HuH-7 (cell line): ENCODE data around the gene ATG2B.

Experiments used
- DNase-seq: peaks from one replicate; pipeline ENCODE4 v3.0.0; 2011; ENCODE audit warnings: low spot score

Gene ATG2B

DNA sequence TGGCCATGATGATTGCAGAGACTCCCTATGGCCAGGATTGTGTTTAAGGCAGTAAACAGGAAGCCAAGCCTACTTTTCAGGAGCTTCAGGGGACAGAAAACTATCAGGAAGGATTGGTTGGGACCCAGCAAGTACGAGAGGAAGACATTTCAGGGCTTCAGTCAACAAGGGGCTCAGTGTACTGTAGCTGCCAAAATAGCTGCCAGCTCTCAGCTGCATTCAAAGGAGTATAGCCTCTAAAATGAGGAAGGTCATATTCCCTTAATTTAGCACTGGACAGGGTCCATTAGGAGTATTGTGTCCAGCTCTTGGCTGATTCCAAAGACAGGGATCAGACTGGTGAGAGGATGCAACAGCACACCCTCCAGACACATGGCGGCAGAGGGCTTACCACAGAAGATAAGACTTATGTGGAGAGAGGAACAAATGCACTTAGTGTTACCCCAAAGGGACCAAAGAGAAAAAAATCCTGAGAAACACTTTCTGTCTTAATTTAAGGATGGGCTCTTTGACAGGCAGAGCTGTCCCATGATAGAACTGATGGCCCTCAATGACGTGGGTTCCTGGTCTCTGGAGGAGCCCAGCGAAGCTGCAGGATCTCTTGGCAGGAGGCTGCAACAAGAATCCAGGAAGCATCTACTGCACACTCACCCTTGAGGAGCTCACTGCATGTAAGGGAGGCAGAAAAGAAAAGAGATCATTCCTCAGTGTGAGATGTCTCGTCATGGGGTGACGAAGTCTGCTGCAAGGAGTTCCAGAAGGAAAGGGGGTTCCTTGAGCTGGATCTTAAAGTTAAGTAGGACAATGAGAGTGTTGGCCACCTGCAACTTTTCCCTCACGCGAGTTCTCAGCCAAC lies 92.3 kb downstream of the ATG2B start:
- DNase-seq, result no peak

DNA sequence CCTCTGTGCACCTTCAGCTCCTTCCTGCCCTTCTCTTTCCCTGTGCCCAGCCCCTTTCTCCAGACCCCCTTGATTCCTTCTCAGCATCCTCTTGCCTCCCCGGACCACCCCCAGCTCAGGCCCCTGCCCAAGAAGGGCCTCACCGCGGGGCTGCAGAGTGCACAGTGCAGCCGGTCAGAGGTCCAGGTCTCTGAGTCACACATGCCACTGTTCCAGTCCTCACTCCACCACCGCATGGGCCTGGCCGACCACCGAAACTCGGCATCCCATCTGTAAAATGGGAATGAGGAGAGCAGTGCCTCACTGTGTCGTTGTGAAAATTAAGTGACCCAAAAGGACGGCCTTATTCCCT lies 93.8 kb downstream of the ATG2B start:
- DNase-seq, result no peak

DNA sequence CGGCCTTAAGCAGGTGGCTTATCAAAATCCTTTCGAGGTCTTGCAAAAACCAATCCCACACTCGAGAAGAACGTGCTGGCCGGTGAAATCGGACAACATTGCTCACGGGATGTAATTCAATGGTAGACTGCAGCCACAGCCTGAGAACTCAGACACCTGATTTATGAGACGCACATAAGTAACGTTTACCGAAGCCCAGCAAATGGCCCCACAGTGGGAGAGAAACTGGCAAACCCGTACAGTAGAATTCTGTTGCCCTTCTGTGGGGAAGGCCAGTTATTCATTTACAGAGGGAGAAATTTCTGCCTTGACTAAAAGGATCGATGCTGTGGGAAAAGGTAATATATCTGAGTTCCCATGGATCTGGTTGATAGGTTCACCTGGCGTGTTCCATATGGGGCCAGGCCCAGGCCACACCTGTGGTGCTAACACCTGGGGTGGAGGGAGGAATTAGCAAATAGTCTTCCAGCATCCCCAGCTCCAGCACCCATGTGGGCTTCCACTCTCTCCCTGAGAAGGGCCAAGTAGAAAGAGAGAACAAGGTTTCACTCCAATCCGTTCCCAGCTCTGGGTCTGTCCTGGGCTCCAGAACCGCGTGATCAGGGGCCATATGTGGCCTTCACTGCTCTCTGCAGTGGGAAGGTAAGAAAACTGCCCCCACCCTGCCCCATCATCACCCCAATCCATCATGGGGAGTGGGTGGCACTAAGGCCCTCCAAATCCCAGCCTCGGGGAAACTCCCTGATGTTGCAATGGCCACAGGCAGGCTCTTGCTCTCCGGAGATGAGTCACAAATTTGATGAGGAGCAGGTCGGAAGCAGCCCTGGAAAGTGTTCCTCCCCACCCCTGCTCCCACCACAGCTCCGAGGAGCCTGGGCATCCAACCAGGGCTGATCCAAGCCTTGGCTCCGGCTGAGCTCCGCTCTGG lies 94.4 kb downstream of the ATG2B start:
- DNase-seq, result no peak

DNA sequence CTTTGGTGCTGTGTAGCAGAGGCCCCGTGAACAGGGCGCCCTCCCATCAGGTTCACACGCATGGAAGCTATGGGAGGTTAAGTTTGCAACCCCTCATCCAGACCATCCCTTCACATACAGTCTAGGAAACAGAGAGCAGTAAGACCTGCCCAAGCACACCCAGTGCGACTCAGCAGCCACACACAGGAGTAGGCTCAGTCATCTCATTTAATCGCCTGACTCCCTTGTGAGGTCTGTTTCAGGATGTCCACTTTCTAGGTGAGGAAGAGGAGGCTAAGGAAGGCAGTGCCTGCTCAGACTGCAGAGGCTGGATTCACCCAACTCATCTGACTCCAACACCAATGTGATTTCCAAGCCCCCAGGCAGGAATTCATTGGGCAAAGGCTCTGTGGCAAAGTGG lies 95.2 kb downstream of the ATG2B start:
- DNase-seq, result no peak

DNA sequence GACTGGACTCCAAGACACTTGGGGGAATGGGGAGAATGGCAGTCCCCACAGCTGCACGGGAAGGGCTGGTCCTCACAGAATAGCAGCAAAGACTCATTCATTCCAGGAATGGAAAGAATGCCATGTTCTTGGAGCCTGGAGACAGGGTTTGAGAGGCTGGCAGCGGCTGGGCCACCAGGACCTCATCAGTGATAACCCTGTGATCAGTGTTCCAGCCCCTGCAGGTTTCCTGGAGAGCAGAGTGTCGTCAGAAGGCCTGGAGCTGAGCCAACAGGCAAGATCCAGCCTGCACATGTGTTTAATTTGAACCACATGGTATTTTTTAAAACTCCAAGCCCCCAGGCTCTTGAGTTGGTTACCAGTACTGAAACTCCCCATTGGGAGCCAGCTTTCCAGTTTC lies 95.8 kb downstream of the ATG2B start:
- DNase-seq, result no peak

DNA sequence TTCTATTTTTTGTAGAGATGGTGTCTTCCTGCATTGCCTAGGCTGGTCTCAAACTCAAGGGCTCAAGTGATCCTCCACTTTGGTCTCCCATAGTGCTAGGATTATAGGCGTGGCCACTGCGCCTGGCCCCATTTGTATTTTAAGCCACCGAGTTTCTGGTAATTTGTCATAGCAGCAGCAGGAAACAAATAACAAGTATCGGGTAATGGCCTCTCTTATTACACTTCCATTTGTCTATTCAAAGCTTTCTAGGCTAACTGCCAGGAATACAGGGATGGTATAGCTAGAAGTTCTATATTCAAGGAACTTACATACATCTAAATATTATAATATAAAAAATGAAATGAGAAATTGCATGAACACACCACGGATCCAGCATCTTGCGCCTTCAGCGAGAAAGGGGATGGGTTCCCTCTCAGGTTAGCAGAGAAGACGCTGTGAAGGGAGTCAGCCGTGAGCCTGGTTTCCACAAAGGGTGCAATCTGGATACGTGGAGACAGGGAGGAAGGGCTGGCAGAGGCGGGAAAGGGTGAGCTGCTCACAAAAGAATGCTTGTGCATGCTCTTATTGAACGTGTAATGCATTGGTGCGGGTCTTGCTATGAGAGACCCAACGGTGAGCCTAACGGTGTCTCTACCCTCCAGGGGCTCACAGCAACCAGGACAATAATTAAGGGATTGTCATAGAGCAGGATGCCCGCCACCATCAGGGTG lies 97.6 kb downstream of the ATG2B start:
- no peak for DNase-seq

DNA sequence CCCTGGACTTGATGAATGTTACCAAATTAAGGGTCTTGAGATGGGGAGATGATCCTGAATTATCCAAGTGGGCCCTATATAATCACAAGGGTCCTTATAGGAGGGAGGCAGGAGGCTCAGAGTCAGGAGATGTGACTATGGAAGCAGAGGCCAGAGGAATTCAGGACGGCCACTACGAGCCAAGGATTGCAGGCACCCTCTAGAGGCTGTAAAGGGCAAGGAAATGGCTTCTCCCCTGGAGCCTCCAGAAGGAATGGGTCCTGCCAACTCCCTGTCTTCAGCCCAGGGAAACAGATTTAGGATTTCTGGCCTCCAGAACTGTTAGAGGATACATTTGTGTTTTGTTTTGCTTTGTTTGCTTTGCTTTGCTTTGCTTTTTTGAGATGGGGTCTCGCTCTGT lies 98.3 kb downstream of the ATG2B start:
- no peak for DNase-seq

DNA sequence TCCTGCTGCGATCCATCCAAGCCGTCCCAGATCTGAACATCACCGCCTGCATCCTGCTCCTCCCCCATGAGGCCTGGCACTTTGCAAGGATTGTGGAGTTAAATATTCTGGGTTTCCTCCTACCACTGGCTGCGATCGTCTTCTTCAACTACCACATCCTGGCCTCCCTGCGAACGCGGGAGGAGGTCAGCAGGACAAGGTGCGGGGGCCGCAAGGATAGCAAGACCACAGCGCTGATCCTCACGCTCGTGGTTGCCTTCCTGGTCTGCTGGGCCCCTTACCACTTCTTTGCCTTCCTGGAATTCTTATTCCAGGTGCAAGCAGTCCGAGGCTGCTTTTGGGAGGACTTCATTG lies 99.0 kb downstream of the ATG2B start:
- DNase-seq, result no peak

DNA sequence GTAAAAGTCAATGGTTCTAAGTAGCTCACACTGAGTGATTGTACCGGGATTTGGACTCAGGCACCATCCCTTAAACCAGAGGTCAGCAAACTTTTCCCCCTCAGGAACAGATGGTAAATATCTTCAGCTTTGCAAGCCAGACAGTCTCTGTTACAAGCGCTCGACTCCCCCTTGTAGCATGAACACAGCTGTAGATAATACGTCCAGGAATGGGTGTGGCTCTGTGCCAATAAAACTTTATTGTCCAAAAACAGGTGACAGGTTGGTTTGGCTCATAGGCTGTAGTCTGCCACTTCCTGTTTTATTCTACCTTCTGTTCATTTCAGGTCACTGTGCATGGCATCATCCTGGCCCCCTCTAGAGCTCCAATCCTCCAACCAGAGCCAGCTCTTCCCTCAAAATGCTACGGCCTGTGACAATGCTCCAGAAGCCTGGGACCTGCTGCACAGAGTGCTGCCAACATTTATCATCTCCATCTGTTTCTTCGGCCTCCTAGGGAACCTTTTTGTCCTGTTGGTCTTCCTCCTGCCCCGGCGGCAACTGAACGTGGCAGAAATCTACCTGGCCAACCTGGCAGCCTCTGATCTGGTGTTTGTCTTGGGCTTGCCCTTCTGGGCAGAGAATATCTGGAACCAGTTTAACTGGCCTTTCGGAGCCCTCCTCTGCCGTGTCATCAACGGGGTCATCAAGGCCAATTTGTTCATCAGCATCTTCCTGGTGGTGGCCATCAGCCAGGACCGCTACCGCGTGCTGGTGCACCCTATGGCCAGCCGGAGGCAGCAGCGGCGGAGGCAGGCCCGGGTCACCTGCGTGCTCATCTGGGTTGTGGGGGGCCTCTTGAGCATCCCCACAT lies 99.6 kb downstream of the ATG2B start:
- no peak for DNase-seq

DNA sequence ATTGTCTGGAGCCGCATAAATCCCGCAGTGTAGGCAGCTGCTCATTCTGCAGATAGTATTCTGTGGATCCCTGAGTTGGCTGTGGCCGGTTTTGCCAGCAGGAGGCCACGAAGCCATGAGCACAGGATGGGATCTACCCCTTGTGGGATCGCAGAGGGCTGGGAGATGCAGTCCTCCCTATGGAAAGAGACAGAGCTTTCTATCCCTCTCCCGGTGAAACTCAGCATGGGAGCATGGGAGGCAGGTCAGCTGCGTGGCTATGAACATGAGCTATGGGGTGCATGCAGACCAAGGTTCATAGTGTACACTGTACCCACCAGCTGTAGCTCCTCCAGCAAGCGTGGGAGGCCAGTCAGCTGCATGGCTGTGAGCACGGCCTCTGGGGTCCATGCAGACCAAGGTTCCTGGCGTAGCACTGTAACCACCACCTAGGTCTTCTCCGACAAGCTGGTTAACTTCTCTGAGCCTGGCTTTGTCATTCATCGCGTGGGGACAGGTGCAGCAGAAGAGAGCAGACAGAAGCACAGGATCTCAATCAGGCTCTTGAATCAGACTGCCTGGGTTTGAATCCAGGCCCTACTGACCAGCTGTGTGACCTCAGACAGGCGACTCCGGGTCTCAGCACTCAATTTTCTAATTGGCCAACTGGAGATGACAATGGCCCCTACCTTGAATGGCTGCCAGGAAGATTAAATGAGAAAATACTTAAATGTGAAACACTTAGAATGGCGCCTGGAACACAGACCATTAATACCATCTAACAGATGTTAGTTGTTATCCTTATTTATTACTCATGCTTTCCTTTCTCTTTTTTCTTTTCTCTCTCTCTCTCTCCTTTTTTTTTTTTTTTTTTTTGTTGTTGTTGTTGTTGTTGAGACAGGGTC lies 101.1 kb downstream of the ATG2B start:
- peak; percentile 27 for DNase-seq

DNA sequence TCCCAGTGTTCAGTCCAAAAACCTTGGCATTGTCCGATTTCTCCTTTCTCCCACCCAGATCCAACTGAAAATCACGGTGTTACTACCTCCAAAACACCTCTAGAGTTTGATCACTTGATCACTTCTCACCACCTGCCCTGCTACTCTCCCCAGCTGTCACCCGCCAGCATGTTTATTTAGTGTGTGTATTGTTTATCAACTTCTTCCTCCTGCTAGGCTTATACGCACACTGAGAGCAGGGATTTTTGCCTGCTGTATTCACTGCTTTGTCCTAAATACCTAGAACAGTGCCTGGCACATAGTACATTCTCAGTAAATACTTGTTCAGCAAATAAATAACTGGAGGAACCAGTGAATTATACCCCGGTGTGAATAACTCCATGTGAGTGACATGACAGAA lies 102.1 kb downstream of the ATG2B start:
- no peak for DNase-seq

DNA sequence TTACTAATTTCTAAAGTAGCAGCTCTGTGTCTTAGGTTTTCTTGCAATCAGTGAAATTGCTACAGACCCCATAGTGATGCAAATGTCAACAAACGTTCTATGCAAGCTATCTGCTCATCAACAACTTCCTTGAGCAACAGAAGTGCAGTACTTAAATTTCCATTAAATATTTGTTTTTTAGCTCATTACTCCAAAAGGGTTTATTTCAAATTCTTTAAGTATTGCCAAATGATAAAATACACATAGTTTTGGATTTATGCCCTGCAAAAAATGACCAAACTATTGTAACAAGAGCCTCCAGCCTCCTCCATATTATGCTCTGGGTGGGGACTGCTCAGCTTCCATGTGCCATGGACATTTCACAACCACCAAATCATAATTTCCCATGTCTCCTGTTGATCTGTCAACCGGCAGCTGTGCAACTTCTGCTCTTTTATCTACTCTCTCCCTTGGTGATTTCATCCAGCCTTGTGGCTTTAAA lies 102.8 kb downstream of the ATG2B start:
- no peak for DNase-seq

DNA sequence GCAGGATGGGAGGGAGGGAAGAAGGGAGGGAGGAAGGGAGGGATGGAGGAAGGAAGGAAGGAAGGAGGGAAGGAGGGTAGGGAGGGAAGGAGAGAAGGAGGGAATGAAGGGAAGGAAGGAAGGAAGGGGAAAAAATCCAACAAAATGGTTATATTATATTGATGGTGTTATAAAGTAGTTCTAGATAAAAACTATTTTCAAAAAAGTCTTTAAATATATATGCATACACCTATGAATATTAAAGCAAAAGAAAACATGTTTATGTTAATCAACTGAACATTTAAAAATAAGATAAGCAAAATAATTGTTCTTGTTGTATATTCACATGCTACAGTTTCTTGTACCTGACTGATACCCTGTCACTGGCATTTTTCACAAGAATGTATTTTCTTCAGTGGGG lies 105.2 kb downstream of the ATG2B start:
- DNase-seq, result no peak

DNA sequence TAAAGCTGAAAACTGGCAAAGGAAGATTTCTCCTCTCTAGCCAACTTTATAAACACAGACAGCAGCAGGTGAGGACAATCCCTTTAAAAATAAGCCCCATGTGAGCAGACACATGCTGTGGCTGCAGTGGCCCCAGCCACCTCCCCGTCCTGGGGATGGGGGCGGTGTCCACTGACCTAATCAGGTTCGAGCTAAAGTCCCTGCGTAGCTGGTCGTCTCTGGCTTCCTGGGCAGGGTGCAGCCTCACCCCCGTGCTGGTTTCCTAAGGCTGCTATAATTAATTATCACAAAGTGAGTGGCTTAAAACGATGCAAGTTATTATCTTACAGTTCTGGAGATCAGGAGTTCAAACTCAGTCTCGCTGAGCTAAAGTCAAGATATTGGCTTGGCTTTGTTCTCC lies 106.1 kb downstream of the ATG2B start:
- no peak for DNase-seq

DNA sequence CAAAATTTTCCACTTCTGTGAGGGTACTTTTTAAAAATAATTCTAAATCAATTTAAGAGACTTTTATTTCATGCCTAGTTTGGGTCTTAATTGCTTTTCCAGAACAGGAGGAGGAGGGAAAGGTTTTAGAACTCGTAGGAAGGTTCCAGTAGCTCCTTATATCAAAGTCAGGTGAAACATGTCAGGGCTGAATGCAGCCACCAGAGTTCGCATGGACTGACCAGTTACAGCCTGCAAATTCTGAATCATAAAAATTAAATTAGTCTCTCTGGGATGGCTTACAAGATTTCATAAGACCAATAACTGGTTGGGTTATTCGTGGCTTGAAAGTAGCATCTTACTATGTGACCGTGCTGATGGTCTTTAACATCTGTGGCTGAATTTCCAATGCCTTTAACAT lies 106.7 kb downstream of the ATG2B start:
- DNase-seq, result no peak

DNA sequence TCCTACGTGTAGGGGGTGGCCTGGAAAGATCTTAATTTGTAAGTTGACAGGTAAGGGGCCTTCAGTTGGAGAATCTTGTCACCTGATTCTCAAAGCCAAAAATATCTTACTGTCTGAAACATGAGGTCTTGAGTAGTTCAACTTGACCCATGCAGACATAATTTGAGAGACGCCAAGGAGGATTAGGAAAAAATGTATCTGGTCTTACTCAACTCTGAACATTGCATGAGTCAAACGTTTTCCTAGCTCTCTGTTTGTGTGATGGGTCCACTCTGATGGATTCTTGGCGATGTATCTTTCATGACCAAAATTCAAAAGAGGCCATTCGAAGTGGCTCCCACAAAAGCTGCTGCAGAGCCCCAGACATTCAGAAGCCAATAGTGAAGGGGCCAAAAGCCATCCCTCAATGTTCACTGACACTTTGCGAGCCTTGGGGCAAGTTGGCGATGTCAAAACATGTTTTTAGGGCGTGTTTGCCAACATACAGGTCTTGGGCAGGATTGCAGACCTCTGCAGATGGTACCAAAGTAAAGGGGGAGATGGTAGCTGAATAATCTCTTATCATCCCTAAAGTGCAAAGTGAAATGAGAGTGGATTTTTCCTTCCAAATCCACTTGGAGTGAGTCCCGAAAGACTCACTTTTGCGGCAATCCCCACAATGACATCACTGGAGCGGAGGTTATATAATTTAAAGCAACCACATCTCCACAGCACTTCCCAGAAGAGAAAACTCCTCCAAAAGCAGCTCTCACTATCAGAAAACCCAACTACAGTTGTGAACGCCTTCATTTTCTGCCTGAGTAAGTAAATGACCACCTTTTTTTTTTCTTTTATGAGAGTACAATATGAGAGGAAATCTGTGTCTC lies 107.4 kb downstream of the ATG2B start, which contains the start of gene BDKRB1:
TSS of gene BDKRB1 (plus strand) at position 710 of the 866 bp plus-strand sequence. CDS start 7,473 bp downstream, outside the sequence.
- no peak for DNase-seq

DNA sequence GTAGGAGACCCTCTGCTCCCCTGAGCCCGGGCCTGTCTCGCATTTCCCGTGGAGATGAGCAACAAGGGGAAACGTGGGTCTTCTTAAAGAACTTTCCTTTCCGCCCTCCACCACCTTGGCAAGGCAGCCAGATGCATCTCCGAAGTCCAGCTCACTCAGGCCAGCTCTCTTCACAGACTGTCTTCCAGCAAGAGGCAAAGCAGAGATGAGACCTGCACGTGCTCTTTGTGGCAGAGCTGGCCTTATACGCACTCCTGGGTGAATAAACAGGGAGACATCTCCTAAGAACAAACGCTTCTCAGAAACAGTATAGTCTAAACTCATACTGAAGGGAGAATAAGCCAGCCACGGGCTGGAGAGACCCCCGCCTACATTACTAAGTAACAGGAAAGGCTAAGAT lies 108.5 kb downstream of the ATG2B start:
- DNase-seq, result no peak

DNA sequence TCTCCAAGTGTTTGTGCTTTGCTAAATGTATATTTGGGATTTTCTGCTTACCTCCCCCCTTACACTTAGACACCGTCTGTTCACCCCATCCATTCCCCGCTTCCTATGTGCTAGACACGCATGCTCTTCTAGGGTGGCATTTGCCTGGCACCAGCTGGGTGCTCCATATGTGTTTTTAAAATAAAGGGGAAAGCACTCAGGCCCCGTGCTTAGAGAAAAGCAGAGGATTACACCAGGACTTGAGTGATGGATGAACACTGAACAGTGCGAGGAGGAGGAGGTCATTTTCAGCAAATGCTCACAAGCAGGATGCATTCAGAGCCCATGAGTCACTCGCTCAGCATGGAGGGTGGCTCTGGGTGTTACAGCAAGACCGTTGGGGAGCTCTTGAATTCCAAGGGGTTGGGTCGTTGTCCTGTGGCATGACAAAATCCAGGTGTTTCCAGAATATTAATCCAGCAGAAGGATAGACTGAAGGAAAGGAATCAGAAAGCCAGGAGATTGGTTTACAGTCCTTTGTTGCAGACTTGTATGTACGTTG lies 110.1 kb downstream of the ATG2B start:
- DNase-seq, result no peak

DNA sequence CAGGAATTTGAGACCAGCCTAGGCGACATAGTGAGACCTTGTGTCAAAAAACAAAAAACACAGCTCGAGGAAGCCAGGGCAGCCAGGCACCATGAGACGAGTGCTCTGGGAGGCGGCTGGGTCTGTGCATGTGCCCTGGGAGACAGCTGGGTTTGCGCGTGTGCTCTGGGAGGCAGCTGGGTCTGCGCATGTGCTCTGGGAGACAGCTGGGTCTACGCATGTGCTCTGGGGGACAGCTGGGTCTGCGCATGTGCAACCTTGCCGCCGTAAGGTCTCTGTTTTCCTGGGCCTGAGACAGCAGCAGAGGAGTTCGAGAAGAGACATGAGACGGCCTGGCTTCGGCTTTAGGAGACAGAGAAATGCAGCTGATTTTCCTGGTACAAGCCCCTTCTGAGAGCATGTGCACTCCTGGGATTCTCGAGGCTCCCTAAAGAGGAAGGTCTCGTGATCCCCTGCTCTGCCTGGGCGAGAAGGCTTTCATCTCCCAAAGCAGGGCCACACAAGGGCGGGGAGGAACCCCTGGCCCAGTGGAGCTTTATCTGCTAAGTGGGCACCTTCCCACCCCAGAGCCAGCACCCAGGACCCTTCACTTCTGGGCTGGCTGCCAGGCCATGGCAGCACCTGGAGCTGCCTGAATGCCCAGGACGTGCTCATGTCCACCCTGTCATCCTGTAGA lies 110.7 kb downstream of the ATG2B start:
- no peak for DNase-seq
